Measurements from ENCODE around the gene RTTN.

DNA sequence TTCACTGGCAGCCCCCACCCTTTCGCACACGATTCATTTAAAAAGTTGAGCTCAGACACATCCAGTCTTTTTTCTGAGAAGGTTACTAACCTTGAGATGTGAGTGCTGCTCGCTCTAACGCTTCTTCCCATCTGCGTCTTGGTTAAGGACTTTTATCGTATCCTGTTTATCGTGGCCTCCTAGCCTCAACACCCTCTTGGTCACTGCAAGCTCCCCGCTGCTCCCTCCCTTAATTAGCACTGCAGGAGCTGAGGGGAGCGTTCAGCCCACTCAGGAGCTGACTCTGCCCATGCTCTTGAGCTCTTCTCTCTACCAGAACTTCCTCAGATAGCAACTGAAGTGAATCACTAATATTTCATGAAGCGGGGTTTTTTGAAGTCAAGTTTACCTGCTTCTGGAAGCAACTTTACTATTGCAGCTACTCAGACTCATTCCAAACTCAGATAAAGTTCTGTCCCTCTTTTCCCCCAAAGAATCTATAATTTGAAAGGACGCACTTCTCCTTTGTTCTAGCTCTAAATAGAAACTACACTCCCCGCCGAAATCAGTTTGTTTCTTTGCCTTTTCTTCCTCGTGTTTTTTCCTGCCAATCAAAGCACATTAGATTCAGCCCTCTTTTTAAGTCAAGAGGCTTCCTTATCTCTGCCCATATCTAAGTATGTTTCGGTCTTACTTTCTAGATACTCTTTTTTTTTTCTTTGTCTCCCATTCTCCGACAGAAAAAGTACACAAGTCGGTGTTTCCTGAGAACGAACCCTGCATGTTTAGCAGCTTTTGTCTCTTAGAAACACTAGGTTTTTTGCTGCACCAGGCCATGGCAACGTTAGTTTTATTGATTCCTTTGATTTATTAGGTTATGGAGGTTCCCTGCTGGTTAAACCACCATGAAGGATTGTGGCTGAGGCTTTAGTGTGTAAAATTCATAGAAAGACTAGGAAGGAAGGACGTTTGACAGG is 248.5 kb downstream of the RTTN start:
- TF ChIP-seq, protein P1, sequence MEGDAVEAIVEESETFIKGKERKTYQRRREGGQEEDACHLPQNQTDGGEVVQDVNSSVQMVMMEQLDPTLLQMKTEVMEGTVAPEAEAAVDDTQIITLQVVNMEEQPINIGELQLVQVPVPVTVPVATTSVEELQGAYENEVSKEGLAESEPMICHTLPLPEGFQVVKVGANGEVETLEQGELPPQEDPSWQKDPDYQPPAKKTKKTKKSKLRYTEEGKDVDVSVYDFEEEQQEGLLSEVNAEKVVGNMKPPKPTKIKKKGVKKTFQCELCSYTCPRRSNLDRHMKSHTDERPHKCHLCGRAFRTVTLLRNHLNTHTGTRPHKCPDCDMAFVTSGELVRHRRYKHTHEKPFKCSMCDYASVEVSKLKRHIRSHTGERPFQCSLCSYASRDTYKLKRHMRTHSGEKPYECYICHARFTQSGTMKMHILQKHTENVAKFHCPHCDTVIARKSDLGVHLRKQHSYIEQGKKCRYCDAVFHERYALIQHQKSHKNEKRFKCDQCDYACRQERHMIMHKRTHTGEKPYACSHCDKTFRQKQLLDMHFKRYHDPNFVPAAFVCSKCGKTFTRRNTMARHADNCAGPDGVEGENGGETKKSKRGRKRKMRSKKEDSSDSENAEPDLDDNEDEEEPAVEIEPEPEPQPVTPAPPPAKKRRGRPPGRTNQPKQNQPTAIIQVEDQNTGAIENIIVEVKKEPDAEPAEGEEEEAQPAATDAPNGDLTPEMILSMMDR (conservative IDR thresholded peaks at IDR 0.05; ENCODE audit: low read depth, low read length) = no peak
- TF ChIP-seq MXI1 (IDR thresholded peaks at IDR 0.05; ENCODE audit: borderline replicate concordance, low read depth, low read length) (no peak), NFE2L2 (IDR thresholded peaks at IDR 0.05; ENCODE audit: low read depth, low read length) (no peak), POLR2A (IDR thresholded peaks at IDR 0.05; ENCODE audit: low read depth, low read length) (no peak), CHD1 (IDR thresholded peaks at IDR 0.05; ENCODE audit: low read depth, low read length) (no peak), MAZ (IDR thresholded peaks at IDR 0.05; ENCODE audit: borderline replicate concordance, low read depth, low read length) (no peak)
- TF ChIP-seq, protein P2, sequence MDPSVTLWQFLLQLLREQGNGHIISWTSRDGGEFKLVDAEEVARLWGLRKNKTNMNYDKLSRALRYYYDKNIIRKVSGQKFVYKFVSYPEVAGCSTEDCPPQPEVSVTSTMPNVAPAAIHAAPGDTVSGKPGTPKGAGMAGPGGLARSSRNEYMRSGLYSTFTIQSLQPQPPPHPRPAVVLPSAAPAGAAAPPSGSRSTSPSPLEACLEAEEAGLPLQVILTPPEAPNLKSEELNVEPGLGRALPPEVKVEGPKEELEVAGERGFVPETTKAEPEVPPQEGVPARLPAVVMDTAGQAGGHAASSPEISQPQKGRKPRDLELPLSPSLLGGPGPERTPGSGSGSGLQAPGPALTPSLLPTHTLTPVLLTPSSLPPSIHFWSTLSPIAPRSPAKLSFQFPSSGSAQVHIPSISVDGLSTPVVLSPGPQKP (IDR thresholded peaks at IDR 0.05; ENCODE audit: borderline replicate concordance, low read depth, low read length) = no peak
